ENCODE results near the gene UBE2G2. TPM values are rescaled to one million over a fixed set of nuclear protein-coding genes. Genes with fewer than 3 reads are reported as not detected.

UBE2G2 gene
- total and polyA plus RNA-seq, 11 donors: 44.3 to 84.4 (median 63.3) TPM

DNA sequence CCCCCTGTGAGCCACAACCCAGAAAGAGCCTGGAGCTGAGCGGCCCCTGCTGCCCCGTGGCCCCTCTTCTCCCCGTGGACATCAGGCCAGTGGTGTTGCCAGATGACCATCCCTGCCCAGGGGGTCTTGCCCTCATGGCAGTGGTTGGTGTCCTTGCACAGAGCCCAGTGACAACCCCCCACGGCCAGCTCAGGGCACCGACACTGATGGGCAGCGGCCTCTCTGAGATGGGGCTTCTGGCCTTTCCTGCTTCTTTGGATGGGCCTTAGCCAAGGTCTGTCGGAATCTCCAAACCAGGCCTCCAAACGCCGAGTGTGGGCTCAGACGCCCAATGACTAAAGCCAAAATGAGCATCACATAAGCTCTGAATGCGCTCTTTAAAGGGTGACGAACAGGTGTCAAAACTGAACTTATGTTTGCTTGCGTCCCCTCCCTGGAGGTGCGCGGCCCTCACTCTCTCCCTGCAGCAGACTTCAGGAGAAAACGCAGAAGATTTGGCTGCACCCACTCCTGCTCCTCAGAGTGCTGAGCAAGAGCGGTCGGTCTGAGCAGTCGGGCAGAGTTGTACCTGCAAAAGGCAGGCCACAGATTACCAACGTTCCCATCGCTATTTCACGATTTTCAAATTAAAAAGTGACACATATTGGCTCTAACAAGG, 41.9 kb downstream of the UBE2G2 start:
- Histone ChIP-seq H3K4me3 (no peak overlapping the region), H3K4me1 (no peaks in the 10 kb centered on the region), H3K36me3 (no peaks in the 10 kb centered on the region), H3K27me3 (no peaks in the 10 kb centered on the region), H3K27ac (no peak overlapping the region), H3K9me3 (peaks cover 0 to 6% (median 0%) of the 10 kb centered on the region in 12 donors)
- TF ChIP-seq POLR2A (IDR thresholded peaks at IDR 0.05): no peak
- TF ChIP-seq, protein P1, sequence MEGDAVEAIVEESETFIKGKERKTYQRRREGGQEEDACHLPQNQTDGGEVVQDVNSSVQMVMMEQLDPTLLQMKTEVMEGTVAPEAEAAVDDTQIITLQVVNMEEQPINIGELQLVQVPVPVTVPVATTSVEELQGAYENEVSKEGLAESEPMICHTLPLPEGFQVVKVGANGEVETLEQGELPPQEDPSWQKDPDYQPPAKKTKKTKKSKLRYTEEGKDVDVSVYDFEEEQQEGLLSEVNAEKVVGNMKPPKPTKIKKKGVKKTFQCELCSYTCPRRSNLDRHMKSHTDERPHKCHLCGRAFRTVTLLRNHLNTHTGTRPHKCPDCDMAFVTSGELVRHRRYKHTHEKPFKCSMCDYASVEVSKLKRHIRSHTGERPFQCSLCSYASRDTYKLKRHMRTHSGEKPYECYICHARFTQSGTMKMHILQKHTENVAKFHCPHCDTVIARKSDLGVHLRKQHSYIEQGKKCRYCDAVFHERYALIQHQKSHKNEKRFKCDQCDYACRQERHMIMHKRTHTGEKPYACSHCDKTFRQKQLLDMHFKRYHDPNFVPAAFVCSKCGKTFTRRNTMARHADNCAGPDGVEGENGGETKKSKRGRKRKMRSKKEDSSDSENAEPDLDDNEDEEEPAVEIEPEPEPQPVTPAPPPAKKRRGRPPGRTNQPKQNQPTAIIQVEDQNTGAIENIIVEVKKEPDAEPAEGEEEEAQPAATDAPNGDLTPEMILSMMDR (IDR thresholded peaks at IDR 0.05): no peak
- WGBS, 4 donors: 88 to 94% (median 89%) methylated on average over 21 to 22 of the region's 22 CpGs
- intact Hi-C loops (cut with DNase I): no loop called here
- no peak for DNase-seq
- no peak for ATAC-seq

DNA sequence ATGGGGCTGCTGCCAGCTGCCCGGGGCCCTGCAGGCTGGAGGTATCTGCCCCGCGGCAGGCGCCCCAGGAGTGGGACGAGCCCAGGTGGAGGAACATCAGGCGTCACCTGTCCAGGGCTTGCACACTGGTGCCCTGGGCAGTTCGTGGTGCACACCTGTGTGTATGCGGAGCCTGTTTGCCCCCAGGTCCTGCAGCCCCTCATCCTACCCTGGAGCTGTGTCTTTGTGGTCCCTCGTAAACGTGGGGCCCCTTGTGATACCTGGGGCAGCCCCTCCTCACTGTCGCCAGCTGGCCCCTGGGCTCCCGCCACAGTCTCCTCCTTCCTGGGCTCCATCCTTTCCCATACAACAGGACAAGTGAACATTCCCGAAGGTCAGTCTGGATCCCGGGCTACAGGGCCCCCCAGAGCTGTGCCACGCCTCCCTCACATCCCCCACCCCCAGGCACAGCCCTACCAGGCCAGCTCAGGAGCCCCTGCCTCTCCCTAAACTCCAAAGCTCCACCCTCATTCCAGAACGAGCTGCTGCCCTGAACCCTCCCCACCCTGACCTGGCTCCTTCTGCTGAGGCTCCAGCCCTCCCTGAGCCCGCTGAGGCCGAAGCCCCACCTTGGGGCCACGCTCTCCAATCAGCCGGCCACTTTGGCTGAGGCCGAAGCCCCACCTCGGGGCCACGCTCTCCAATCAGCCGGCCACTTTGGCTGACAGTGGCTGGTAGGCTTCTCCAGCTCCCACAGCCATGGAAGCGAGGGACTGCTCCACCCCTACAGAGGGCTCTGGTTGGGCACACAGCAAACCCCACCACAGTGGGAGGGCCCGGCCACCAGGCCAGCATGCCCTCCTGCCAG, 42.6 kb downstream of the UBE2G2 start:
- no peak for TF ChIP-seq POLR2A (IDR thresholded peaks at IDR 0.05)
- TF ChIP-seq, protein P1 (IDR thresholded peaks at IDR 0.05): no peak
- Histone ChIP-seq H3K9me3 (peaks cover 0 to 13% (median 0%) of the 10 kb centered on the region in 12 donors), H3K36me3 (no peaks in the 10 kb centered on the region), H3K27me3 (no peaks in the 10 kb centered on the region), H3K4me1 (no peaks in the 10 kb centered on the region), H3K4me3 (no peak overlapping the region), H3K27ac (no peak overlapping the region)
- intact Hi-C loops (cut with DNase I): no loop called here
- 80 to 86% (median 82%) methylated on average over 16 to 26 of the region's 26 CpGs for WGBS, 4 donors
- ATAC-seq (no peak), DNase-seq (no peak)

DNA sequence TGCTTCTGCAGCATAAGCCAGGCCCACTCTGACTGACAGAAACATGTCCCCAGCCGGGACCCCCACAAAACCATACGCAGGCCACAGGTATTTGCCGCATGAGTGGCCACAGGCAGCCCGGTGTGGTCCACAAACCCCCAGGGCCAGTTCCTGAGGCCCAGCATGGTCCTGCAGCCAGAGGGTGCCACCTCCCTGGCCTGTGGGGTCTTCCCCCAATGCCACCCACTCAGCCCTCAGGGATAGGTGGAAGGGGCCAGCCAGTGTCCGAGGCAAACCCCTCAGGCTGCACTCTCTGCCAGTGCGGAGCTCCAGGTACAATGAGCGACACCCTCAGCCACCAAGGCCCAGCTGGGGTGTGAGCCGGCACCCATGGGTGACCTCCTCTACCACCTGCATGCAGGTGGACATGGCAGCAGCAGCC, 43.5 kb downstream of the UBE2G2 start:
- TF ChIP-seq POLR2A (IDR thresholded peaks at IDR 0.05): no peak
- TF ChIP-seq, protein P1 (IDR thresholded peaks at IDR 0.05): no peak
- ATAC-seq (no peak), DNase-seq (no peak)
- 95 to 98% (median 97%) methylated on average over 4 to 8 of the region's 8 CpGs for WGBS, 4 donors
- H3K27ac ChIP-seq: no peak overlapping the region
- H3K9me3 ChIP-seq: peaks cover 0 to 14% (median 0%) of the 10 kb centered on the region in 12 donors
- H3K4me3 ChIP-seq: no peak overlapping the region
- no peaks in the 10 kb centered on the region for H3K27me3 ChIP-seq
- H3K4me1 ChIP-seq: no peaks in the 10 kb centered on the region
- intact Hi-C loops (cut with DNase I): no loop called here
- no peaks in the 10 kb centered on the region for H3K36me3 ChIP-seq

DNA sequence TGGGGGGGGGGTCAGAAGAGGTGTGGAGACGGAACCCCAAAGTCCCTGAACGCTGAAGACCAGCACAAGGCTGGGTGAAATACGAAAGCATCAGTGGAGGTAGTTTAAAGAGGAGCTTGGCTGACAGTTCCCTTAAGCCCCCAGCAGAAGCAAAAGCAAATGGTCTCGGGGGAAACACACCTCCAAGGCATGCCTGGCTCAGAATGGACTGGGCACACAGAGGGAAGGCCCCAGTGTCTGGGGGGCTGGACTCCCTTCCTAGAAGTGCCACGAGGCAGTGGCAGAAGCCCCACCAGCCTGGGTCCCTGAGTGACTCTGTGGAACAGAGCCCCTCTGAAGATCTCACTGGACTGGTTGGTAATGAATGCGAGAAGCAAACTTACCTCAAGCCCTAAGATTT, 43.9 kb downstream of the UBE2G2 start:
- H3K4me3 ChIP-seq: no peak overlapping the region
- peaks cover 0 to 14% (median 0%) of the 10 kb centered on the region in 12 donors for H3K9me3 ChIP-seq
- ATAC-seq (no peak), DNase-seq (no peak)
- intact Hi-C loops (cut with DNase I): no loop called here
- 93 to 98% (median 94%) methylated on average over 6 of the region's 6 CpGs for WGBS, 4 donors
- TF ChIP-seq POLR2A (IDR thresholded peaks at IDR 0.05): no peak
- no peak overlapping the region for H3K27ac ChIP-seq
- no peaks in the 10 kb centered on the region for H3K27me3 ChIP-seq
- peaks cover 0 to 2% (median 0%) of the 10 kb centered on the region in 12 donors for H3K4me1 ChIP-seq
- H3K36me3 ChIP-seq: no peaks in the 10 kb centered on the region

Measured in heart left ventricle (tissue), 16 donors.